ENCODE measurements around the gene PHLDA2. TPM values are rescaled to one million over a fixed set of nuclear protein-coding genes. Genes with fewer than 3 reads are reported as not detected.
A peak's percentile ranks its signal among the peaks of the same experiment; 100 is the strongest.

PHLDA2 gene
- total RNA-seq, 6 donors from 2014 or later: 8.6 to 38.9 (median 21.0) TPM; not detected in 1

GRCh38 chr11:2914455-2915195, 14.6 kb downstream of the PHLDA2 start:
- H3K9me3 ChIP-seq: no peaks in the 10 kb centered on the region
- H3K27ac ChIP-seq: no peak overlapping the region
- no peaks in the 10 kb centered on the region for H3K27me3 ChIP-seq
- 63 to 67% methylated on average over 7 to 13 of the region's 18 CpGs for WGBS, 2 donors
- no peaks in the 10 kb centered on the region for H3K36me3 ChIP-seq
- ATAC-seq (ENCODE audit: low FRiP score in 2 of 2) (no peak), DNase-seq (peak; percentile 83 to 86)
- TF ChIP-seq POLR2A (IDR thresholded peaks at IDR 0.05) (no peak), CTCF (IDR thresholded peaks at IDR 0.05) (no peak), POLR2AphosphoS5 (IDR thresholded peaks at IDR 0.05) (no peak), EP300 (IDR thresholded peaks at IDR 0.05) (no peak)
- H3K4me1 ChIP-seq: peaks cover 7 to 32% (median 23%) of the 10 kb centered on the region in 4 donors
- H3K4me3 ChIP-seq: no peak overlapping the region

DNA sequence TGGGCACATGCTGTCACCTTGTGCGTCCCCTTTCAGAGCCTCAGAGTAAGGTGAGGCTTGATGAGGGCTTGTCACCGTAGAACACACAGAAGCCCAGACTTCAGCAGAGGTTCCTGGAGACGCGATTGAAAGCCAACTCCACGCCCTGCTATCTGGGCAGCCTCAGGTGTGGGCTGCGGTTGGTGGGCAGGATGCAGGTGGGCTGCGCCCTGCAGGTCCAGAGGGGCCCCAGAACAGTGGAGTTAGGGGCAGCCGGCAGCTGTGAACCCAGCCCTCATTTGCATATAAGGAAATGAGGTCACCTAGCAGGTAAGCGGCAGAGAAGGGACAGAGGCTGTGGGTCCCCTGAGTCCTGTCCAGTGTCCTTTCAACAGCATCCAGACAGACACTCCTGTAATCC, 15.4 kb downstream of the PHLDA2 start:
- H3K36me3 ChIP-seq: no peaks in the 10 kb centered on the region
- DNase-seq (peak in 1 of 2 donors; percentile 34), ATAC-seq (ENCODE audit: low FRiP score in 2 of 2) (no peak)
- H3K27ac ChIP-seq: no peak overlapping the region
- no peak for TF ChIP-seq CTCF (IDR thresholded peaks at IDR 0.05)
- no peak for TF ChIP-seq POLR2AphosphoS5 (IDR thresholded peaks at IDR 0.05)
- no peak for TF ChIP-seq EP300 (IDR thresholded peaks at IDR 0.05)
- no peak for TF ChIP-seq POLR2A (IDR thresholded peaks at IDR 0.05)
- H3K4me1 ChIP-seq: peaks cover 10 to 39% (median 23%) of the 10 kb centered on the region in 4 donors
- H3K27me3 ChIP-seq: no peaks in the 10 kb centered on the region
- 83 to 85% methylated on average over 8 to 9 of the region's 9 CpGs for WGBS, 2 donors
- no peak overlapping the region for H3K4me3 ChIP-seq
- H3K9me3 ChIP-seq: no peaks in the 10 kb centered on the region

- ATAC-seq (ENCODE audit: low FRiP score in 2 of 2) (peak in 1 of 2 donors; percentile 7), DNase-seq (peak in 1 of 2 donors; percentile 82)
- H3K9me3 ChIP-seq: no peaks in the 10 kb centered on the region
- H3K27ac ChIP-seq: peak overlapping the region in 3 of 4 donors; percentile 40 to 74 (median 71)
- H3K4me1 ChIP-seq: peaks cover 10 to 39% (median 23%) of the 10 kb centered on the region in 4 donors
- H3K36me3 ChIP-seq: no peaks in the 10 kb centered on the region
- 62 to 96% methylated on average over 12 to 13 of the region's 13 CpGs for WGBS, 2 donors
- H3K27me3 ChIP-seq: no peaks in the 10 kb centered on the region
- no peak for TF ChIP-seq CTCF (IDR thresholded peaks at IDR 0.05)
- no peak overlapping the region for H3K4me3 ChIP-seq
These were observed 16.2 kb downstream of the PHLDA2 start for GRCh38 chr11:2913019-2913431.

GRCh38 chr11:2912498-2912897, 16.7 kb downstream of the PHLDA2 start:
- WGBS, 2 donors: 63% methylated on average over 5 of the region's 5 CpGs; no CpG with 5 or more reads in 1 of the 2 donors
- peak; percentile 73 to 92 for ATAC-seq (ENCODE audit: low FRiP score in 2 of 2)
- peaks cover 10 to 39% (median 23%) of the 10 kb centered on the region in 4 donors for H3K4me1 ChIP-seq

More at GRCh38 chr11:2912498-2912897, 16.7 kb downstream of the PHLDA2 start:
- H3K27ac ChIP-seq: peak overlapping the region in 3 of 4 donors; percentile 63 to 74 (median 71)
- no peak overlapping the region for H3K4me3 ChIP-seq
- peak in 1 of 4 donors; percentile 24 for TF ChIP-seq POLR2A (IDR thresholded peaks at IDR 0.05)
- TF ChIP-seq EP300 (IDR thresholded peaks at IDR 0.05): peak in 1 of 4 donors; percentile 47
- no peak for TF ChIP-seq CTCF (IDR thresholded peaks at IDR 0.05)
- peak; percentile 49 to 50 for TF ChIP-seq POLR2AphosphoS5 (IDR thresholded peaks at IDR 0.05)
- no peaks in the 10 kb centered on the region for H3K36me3 ChIP-seq
- H3K9me3 ChIP-seq: no peaks in the 10 kb centered on the region
- DNase-seq: peak; percentile 90 to 97
- H3K27me3 ChIP-seq: no peaks in the 10 kb centered on the region

Data from upper lobe of left lung (tissue), 6 donors.